ENCODE results near the gene NEU4. TPM values are rescaled to one million over a fixed set of nuclear protein-coding genes. Genes with fewer than 3 reads are reported as not detected.

The NEU4 gene
- total RNA-seq, 1 experiment from 2014 or later = 0.70 TPM

- no CpG with 5 or more reads among the region's 18 CpGs for WGBS (ENCODE audit: extremely low coverage, insufficient read length, low lambda C conversion rate)
- Histone ChIP-seq H3K56ac (ENCODE audit: insufficient read length, low read depth, low read length) (no peak overlapping the region), H3K79me1 (ENCODE audit: insufficient read depth, low read depth, low read length, poor library complexity, severe bottlenecking) (no peaks in the 10 kb centered on the region), H3K18ac (ENCODE audit: insufficient read length, low read depth, low read length) (no peak overlapping the region), H3K4ac (ENCODE audit: low read depth, low read length) (no peak overlapping the region), H3K23me2 (ENCODE audit: insufficient read length, low read depth, low read length, poor library complexity, severe bottlenecking) (no peaks in the 10 kb centered on the region), H4K5ac (ENCODE audit: insufficient read length, low read depth, low read length) (no peak overlapping the region), H3K27me3 (ENCODE audit: insufficient read depth, low read length) (no peaks in the 10 kb centered on the region), H3K79me2 (ENCODE audit: insufficient read depth, low read length) (no peaks in the 10 kb centered on the region), H3K4me2 (ENCODE audit: insufficient read depth, insufficient read length, low read length) (no peak overlapping the region), H3K27ac (ENCODE audit: insufficient read length, low read depth, low read length) (no peak overlapping the region), H2BK120ac (ENCODE audit: low read depth, low read length, poor library complexity, severe bottlenecking) (no peak overlapping the region), H2BK12ac (ENCODE audit: insufficient read length, low read depth, low read length) (no peak overlapping the region), H3K14ac (ENCODE audit: insufficient read depth, low read length) (no peak overlapping the region), H4K91ac (ENCODE audit: insufficient read length, low read depth, low read length) (no peak overlapping the region), H3T11ph (ENCODE audit: low read length) (no peak overlapping the region), H3K9me3 (ENCODE audit: control insufficient read depth, low read depth, low read length) (no peaks in the 10 kb centered on the region), H2BK20ac (ENCODE audit: low read depth, low read length, poor library complexity, severe bottlenecking) (no peak overlapping the region), H2AFZ (ENCODE audit: low read length) (no peak overlapping the region), H2AK5ac (ENCODE audit: insufficient read length, low read length) (no peak overlapping the region), H3K9ac (ENCODE audit: extremely low read depth, insufficient read length, low read length) (no peak overlapping the region), H2BK5ac (ENCODE audit: insufficient read length, low read length) (no peak overlapping the region), H3K4me1 (ENCODE audit: insufficient read depth, low read length) (no peaks in the 10 kb centered on the region), H4K8ac (replicated peaks; ENCODE audit: insufficient read length, low read depth, low read length) (no peak overlapping the region), H4K20me1 (ENCODE audit: control insufficient read depth, insufficient read depth, insufficient read length) (no peaks in the 10 kb centered on the region), H2BK15ac (ENCODE audit: low read depth, low read length) (no peak overlapping the region), H3K23ac (ENCODE audit: insufficient read length, low read depth, low read length) (no peak overlapping the region)
- Mint-ChIP-seq H3K4me3 (no peak overlapping the region), H3K36me3 (ENCODE audit: insufficient read depth in 1 of 3, low read depth in 3 of 3) (peaks cover 15 to 18% (median 15%) of the 10 kb centered on the region in 3 experiments), H3K4me1 (peaks cover 4 to 16% of the 10 kb centered on the region in 2 experiments), H3K27me3 (ENCODE audit: low read depth) (no peaks in the 10 kb centered on the region; the same call in 1 of the 2 replicates), H3K27ac (peak overlapping the region in 2 of 3 experiments; percentile 20 to 88; a peak in 4 of 7 replicates), H3K9me3 (peaks cover 11 to 14% of the 10 kb centered on the region in 2 experiments)
- DNase-seq = peak; percentile 41
- no peak for TF ChIP-seq CTCF (conservative IDR thresholded peaks at IDR 0.05)
Measured at GRCh38 chr2:241762321-241762932, 46.6 kb upstream of the NEU4 start.
